ENCODE data around the gene HCFC1.
"Not testable (repeated sequence)": the region's sequence is repeated elsewhere in the genome, so short reads cannot be mapped to it uniquely, and the experiment has no call there.

Gene HCFC1

GRCh38 chrX:153991013-153991580, 19.5 kb upstream of the HCFC1 start:
- ATAC-seq: no peak
- H3K9me3 Mint-ChIP-seq: no peaks in the 10 kb centered on the region
- no peaks in the 10 kb centered on the region for H3K27me3 Mint-ChIP-seq
- peak overlapping the region; percentile 58 for H3K27ac Mint-ChIP-seq
- H3K4me3 Mint-ChIP-seq: no peak overlapping the region
- peaks cover 8% of the 10 kb centered on the region for H3K4me1 Mint-ChIP-seq
- no peaks in the 10 kb centered on the region for H3K36me3 Mint-ChIP-seq

- Mint-ChIP-seq H3K4me3 (no peak overlapping the region), H3K27ac (no peak overlapping the region), H3K4me1 (peaks cover 15% of the 10 kb centered on the region), H3K36me3 (no peaks in the 10 kb centered on the region), H3K9me3 (no peaks in the 10 kb centered on the region), H3K27me3 (no peaks in the 10 kb centered on the region)
- ATAC-seq: no peak
Observed at GRCh38 chrX:153989973-153990655, 18.5 kb upstream of the HCFC1 start.

GRCh38 chrX:153988493-153988892, 16.9 kb upstream of the HCFC1 start:
- H3K27ac Mint-ChIP-seq: no peak overlapping the region
- no peaks in the 10 kb centered on the region for H3K36me3 Mint-ChIP-seq

GRCh38 chrX:153984351-153985178, 12.9 kb upstream of the HCFC1 start:
- H3K4me1 Mint-ChIP-seq: peaks cover 47% of the 10 kb centered on the region
- H3K9me3 Mint-ChIP-seq: no peaks in the 10 kb centered on the region
- H3K27ac Mint-ChIP-seq: peak overlapping the region; percentile 88
- H3K27me3 Mint-ChIP-seq: no peaks in the 10 kb centered on the region
- peak; percentile 71 for ATAC-seq
- no peaks in the 10 kb centered on the region for H3K36me3 Mint-ChIP-seq
- peak overlapping the region; percentile 62 for H3K4me3 Mint-ChIP-seq

More at GRCh38 chrX:153988493-153988892, 16.9 kb upstream of the HCFC1 start:
- no peaks in the 10 kb centered on the region for H3K27me3 Mint-ChIP-seq
- H3K9me3 Mint-ChIP-seq: no peaks in the 10 kb centered on the region
- no peak overlapping the region for H3K4me3 Mint-ChIP-seq
- ATAC-seq: no peak
- H3K4me1 Mint-ChIP-seq: peaks cover 26% of the 10 kb centered on the region

GRCh38 chrX:153983321-153983801, 11.7 kb upstream of the HCFC1 start:
- no peaks in the 10 kb centered on the region for H3K27me3 Mint-ChIP-seq
- H3K9me3 Mint-ChIP-seq: no peaks in the 10 kb centered on the region
- H3K4me1 Mint-ChIP-seq: peaks cover 47% of the 10 kb centered on the region
- peak; percentile 69 for ATAC-seq
- peak overlapping the region; percentile 88 for H3K27ac Mint-ChIP-seq
- no peak overlapping the region for H3K4me3 Mint-ChIP-seq
- H3K36me3 Mint-ChIP-seq: no peaks in the 10 kb centered on the region

GRCh38 chrX:153981771-153982533, 10.3 kb upstream of the HCFC1 start:
- Mint-ChIP-seq H3K36me3 (no peaks in the 10 kb centered on the region), H3K4me1 (peaks cover 47% of the 10 kb centered on the region), H3K27ac (peak overlapping the region; percentile 88), H3K4me3 (peak overlapping the region; percentile 50), H3K9me3 (no peaks in the 10 kb centered on the region), H3K27me3 (no peaks in the 10 kb centered on the region)
- peak; percentile 14 for ATAC-seq

- Mint-ChIP-seq H3K4me1 (peaks cover 47% of the 10 kb centered on the region), H3K27me3 (no peaks in the 10 kb centered on the region), H3K9me3 (no peaks in the 10 kb centered on the region), H3K4me3 (peak overlapping the region; percentile 50), H3K27ac (peak overlapping the region; percentile 88), H3K36me3 (no peaks in the 10 kb centered on the region)
- ATAC-seq: no peak
Observed at GRCh38 chrX:153981231-153981630, 9.6 kb upstream of the HCFC1 start.

GRCh38 chrX:153980394-153980793, 8.8 kb upstream of the HCFC1 start:
- not testable (repeated sequence) for H3K9me3 Mint-ChIP-seq, H3K36me3 Mint-ChIP-seq, H3K27me3 Mint-ChIP-seq
- Mint-ChIP-seq H3K4me3 (peak overlapping the region; percentile 67), H3K4me1 (peaks cover 43% of the 10 kb centered on the region), H3K27ac (peak overlapping the region; percentile 88)
- ATAC-seq: peak; percentile 69

GRCh38 chrX:153974726-153975286, 3.2 kb upstream of the HCFC1 start:
- no peaks in the 10 kb centered on the region for H3K9me3 Mint-ChIP-seq
- no peak overlapping the region for H3K4me3 Mint-ChIP-seq
- H3K27me3 Mint-ChIP-seq: no peaks in the 10 kb centered on the region
- H3K36me3 Mint-ChIP-seq: peaks cover 10% of the 10 kb centered on the region
- peaks cover 19% of the 10 kb centered on the region for H3K4me1 Mint-ChIP-seq
- H3K27ac Mint-ChIP-seq: peak overlapping the region; percentile 89
- no peak for ATAC-seq

- H3K4me1 Mint-ChIP-seq: peaks cover 26% of the 10 kb centered on the region
- no peaks in the 10 kb centered on the region for H3K9me3 Mint-ChIP-seq
- no peak for ATAC-seq
- peak overlapping the region; percentile 89 for H3K27ac Mint-ChIP-seq
- H3K36me3 Mint-ChIP-seq: peaks cover 16% of the 10 kb centered on the region
- no peaks in the 10 kb centered on the region for H3K27me3 Mint-ChIP-seq
- peak overlapping the region; percentile 85 for H3K4me3 Mint-ChIP-seq
Observed at GRCh38 chrX:153974003-153974725, 2.5 kb upstream of the HCFC1 start.

GRCh38 chrX:153973127-153974002, 1.7 kb upstream of the HCFC1 start:
- peak overlapping the region; percentile 85 for H3K4me3 Mint-ChIP-seq
- ATAC-seq: no peak
- no peaks in the 10 kb centered on the region for H3K27me3 Mint-ChIP-seq
- no peaks in the 10 kb centered on the region for H3K9me3 Mint-ChIP-seq
- H3K36me3 Mint-ChIP-seq: peaks cover 16% of the 10 kb centered on the region
- peaks cover 32% of the 10 kb centered on the region for H3K4me1 Mint-ChIP-seq
- peak overlapping the region; percentile 89 for H3K27ac Mint-ChIP-seq

- ATAC-seq: peak; percentile 74
Observed at GRCh38 chrX:153972368-153973126, 929 bp upstream of the HCFC1 start, which contains the start of gene TMEM187. TSS of gene TMEM187 (plus strand) at chrX:153972754. CDS start at chrX:153982063, 9,309 bp downstream.

GRCh38 chrX:153971124-153971449, 531 bp downstream of the HCFC1 start:
- peak overlapping the region; percentile 100 for H3K4me3 Mint-ChIP-seq
- no peaks in the 10 kb centered on the region for H3K27me3 Mint-ChIP-seq
- H3K36me3 Mint-ChIP-seq: peaks cover 32% of the 10 kb centered on the region
- ATAC-seq: peak; percentile 80
- peaks cover 55% of the 10 kb centered on the region for H3K4me1 Mint-ChIP-seq
- H3K27ac Mint-ChIP-seq: peak overlapping the region; percentile 99
- H3K9me3 Mint-ChIP-seq: no peaks in the 10 kb centered on the region

More at GRCh38 chrX:153972368-153973126, 929 bp upstream of the HCFC1 start, which contains the start of gene TMEM187:
- Mint-ChIP-seq H3K4me3 (peak within 1 kb of the TSS; percentile 100), H3K36me3 (peaks cover 23% of the 10 kb centered on the region), H3K4me1 (peaks cover 40% of the 10 kb centered on the region), H3K27me3 (no peaks in the 10 kb centered on the region), H3K9me3 (no peaks in the 10 kb centered on the region), H3K27ac (peak within 1 kb of the TSS; percentile 99)
